Hematopoietic multipotent progenitor cell treated with erythropoietin and hydrocortisone succinate and interleukin-3 and kit ligand, for 4 days (in vitro differentiated cells): ENCODE data around the gene DLGAP3.
A peak's percentile ranks its signal among the peaks of the same experiment; 100 is the strongest.

ENCODE experiments used
- DNase-seq: peaks from one replicate; pipeline ENCODE4 v3.0.0-alpha.2; 2015

Gene DLGAP3

DNA sequence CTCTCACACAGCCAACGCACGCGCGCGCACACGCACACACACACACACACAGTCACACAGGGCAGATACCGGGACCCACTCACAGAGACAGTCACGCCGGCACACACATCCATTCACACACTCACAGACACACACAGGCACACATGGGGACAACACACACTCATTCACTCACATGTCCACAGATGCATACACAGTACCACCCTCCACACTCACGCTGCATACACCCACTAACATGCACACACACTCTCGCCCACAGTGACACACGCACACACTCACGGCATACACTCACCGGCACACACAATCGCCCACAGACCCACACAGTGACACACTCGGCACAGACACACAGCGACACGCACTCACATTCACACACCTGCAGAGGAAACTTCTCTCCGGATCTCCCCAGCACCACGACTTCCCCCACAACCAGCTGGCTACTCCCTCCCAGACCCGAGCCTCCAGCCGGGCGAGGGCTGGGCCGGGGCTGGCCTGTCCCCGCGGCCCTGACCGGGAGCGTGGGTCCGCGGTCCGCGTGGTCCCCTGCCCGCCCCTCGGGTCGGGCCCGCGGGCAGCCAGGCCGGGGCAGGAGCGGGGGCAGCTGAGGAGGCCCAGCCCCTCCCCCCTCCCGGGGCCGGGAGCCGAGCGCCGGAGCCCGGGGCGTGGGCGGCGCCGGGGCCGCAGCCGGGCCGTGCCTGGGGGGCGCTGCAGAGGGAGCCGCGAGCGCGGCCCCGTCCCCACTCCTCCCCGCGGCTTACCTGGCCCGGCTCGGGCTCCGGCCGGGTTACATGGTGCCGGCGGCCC is 552 bp downstream of the DLGAP3 start:
- no peak for DNase-seq

DNA sequence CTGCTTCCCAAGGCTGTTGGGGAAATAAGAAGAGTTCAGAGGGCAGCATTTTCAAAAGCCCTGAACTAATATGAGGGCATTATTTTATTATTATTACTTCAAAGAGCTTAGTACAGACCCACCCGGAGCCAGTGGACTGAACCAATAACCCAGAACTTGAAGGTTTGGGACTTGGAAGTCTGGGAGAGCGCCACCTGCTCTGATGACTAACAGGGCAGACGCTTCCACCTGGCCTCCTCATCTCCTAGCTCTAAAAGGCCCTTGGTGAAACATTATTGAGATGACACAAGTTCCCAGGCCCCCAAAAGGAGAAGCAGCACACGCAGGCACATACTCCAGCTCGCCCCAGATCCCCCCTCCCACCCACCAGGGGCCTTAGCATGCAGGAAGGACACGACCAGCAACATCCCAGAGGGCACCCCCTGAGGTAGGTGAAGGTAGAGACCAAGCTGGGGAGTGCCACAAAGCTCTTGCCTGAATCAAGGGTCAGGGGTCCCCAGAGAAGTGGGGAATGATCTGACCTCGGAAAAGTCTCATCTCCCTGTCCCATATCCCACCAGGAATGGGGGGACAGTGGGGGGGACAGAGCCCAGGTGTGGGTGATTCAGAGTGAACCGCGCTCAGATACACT is 1.3 kb downstream of the DLGAP3 start:
- DNase-seq: no peak

DNA sequence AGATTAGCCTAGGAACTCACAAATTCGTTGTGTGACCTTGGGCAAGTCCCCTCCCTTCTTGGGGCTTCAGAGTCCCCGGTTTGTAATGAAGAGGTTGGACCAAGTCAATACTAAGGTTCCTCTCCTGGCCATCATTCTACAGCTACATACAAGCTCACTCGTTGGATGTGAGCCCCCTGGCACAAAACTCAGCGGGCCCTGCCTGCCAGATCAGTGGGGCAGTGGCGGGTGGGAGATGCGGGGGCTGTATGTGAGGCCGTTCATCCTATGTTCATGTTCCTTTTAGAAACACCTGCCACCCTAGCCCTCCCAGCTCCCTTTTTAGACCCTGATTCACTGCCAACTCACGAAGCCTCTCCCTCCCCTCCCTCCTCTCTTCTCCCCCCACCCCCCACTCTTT is 2.1 kb downstream of the DLGAP3 start:
- DNase-seq: no peak

DNA sequence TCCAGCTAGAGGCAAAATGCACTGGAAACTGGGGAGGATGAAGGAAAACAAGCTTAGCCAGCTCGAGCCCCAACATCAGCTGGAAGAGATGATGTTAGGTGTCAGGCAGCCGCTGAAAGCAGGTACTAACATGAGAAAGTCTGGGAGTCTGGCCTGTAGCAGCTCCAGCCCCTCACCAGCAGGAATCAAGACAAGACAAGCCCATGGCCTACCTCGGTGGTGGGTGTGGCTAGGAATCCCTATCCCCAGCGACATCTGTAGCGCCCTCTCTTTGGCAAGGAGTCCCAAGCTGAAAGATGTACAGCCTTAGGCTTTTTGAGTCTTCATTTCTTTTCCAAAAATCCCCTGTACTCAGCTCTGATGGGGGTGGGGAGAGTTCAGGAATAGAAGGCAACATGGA is 2.6 kb downstream of the DLGAP3 start:
- no peak for DNase-seq

DNA sequence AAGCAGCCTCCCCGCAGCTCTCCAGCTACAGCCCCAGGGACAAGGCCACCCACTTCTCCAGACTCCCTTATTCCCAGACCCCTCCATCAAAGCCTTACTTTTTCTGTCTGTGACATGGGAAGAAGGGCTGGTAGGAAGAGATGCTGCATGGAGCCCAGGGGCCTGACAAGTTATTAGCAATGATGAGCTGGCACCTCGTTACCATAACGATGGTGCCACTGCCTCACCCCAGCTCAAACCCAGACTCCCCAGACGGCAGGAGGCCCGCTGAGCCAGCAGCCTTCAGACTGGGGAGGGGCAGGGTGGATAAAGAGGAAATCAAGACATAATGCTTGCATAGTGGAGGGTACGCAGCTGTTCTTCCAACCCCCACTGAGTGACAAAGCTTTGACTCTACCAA is 3.3 kb downstream of the DLGAP3 start:
- no peak for DNase-seq

DNA sequence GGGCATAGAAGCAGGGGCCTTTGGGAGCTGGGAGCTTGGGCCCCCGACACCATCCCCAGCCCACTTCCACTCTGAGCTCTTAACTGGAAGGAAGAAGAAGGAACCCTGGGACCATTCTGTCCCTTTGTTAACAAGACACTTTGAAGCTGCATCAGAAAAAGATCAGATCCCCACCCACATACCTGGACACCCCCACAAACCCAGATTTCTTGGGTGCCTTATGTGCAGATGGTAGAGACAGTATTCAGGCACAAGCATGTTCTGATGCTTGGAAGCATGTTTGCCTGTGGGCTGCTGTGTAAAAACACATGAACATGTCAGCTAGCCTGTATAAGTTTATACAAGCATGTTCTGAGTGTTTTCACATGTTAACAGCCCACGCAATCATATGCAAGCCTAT is 3.7 kb downstream of the DLGAP3 start:
- no peak for DNase-seq

DNA sequence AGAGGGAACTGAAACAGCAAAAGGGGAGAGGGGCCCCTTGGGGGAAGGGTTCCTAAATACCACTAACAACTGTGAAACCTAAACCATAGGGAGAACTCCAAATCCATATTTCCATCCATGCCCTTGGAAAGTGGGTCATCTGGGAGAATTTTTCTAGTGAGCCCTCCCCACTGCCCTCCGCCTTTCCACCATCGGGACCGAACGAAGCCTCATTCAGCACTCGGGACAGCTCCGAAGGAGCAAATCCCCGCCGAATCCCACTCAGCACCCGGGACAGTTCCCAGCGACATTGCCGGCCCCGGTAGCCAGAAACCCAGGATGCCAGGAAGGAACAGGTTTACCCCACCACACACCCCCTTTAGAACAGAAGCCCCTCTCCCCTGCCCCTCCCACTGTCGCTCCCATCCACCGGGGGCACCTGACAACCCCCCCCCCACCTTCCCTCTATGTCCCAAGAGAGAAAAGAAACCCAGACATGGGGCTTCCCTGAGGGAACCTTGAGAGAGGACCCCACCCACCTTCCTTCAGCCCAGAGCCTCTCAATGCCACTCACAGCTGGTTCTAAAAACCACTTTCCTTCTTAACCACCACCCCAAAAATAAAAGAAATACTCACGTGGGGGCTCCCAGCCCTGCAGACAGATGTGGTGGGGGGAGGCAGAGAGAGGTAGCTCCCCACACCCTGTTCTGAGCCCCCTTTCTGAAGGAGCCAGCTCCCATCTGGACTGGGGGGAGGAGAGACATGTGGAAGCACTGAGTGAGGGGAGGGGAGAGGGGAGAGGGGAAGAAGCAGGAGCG is 4.5 kb downstream of the DLGAP3 start:
- DNase-seq: peak; percentile 87

DNA sequence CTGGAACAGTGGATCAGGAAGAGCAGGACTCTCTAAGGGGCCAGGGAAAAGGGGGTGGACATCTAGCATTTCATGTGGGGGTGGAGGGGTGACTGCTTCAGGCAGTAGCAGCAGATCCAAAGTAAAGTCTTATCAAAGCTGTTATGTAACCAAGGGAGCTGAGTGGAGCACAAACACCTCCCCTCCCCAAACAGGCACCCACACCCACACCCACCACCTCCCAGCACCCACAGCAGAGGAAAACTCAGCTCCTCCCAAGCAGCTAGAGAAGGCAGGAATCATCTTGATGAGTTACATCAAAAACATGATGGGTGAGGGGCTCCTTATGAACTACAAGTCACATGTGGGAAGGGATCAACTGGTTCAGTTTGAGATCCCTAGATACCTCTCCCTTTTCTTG is 6.0 kb downstream of the DLGAP3 start:
- no peak for DNase-seq

DNA sequence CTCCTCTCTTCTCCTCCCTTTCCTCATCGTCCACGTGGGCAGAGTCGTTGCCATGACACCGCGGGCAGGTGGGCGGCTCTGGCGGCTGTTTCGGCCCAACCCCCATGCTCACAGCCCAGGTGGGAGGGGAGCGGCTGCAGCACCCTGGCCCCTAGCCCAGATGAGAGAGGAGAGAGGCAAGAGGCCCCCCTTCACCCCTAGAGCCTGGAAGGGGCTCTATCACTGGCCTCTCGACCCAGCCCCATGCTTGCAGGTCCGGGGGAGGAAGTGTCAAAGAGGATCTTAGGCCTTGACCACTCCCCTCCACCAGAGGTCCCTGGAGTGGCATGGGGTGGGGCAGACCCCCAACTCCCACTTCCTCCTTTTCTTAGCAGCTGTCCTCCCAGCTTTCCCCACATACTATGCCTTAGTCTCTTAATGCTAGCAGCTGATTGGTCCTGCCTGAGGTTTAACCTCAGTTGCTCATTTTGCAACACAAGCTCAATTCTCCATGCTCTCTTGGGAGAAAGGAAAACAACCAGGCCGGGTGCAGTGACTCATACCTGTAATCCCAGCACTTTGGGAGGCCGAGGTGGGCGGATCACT is 10.4 kb downstream of the DLGAP3 start:
- peak; percentile 65 for DNase-seq

DNA sequence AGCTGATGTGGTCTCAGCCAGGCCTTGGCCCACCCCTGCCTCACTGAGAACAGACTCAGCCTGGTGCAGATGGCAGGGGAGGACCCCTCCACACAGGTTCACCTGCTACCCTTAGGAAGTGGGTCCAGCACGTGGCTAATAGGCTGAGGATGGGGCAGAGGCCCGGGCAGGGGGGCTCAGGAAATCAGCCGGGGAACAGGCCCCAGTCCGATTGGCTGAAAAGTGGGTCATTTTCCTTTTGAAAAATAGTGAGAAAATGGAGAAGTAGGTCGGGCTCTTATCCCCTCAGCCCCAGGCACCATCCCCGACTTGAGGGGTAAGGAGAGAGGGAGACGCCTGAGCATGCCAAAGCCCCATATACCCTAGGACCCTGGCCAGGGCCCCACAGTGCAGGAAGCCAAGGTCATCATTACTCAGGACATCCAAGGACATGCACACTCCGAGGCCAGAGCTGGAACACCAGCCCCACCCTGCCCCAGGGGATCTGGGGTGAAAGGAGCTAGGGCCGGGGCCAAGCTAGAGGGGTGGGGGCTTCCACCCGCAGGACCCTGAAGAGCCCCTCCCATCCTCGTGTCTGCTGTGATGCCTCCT is 11.0 kb downstream of the DLGAP3 start:
- no peak for DNase-seq

DNA sequence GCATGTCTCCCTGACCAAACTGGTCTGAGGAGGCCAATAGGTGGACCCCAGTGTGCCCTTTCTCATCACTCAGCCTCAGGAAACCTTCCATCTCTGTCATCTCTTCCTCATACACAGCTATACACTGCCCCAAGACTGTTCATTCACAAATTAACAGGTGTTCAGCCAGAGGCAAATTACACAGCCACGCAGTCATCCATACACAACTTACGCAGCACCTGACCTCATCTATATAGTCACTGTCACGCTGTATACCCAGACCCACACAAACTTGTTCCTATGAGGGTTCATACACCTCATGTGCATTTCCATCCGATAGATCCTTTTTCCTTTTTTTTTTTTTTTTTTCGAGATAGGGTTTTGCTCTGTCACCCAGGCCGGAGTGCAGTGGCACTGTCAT is 12.4 kb downstream of the DLGAP3 start:
- DNase-seq: no peak

DNA sequence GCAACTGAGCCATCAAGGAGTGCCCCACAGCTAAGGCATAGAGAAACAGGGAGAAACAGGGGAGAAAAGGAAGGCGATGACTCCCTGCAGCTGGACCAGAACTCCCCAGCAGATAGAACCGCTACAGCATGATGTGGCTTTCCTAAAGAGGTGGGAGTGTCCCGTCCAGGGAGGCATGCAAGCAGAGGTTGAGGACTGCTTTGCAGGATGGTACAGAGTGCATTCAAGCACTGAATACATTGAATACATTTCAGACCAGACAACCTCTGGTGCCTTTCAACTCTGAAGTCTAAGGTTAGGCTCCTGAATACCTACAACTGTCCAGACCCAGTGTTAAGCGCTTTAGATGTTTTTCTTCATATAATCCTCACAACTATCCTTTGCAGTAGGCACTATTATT is 13.3 kb downstream of the DLGAP3 start:
- no peak for DNase-seq

DNA sequence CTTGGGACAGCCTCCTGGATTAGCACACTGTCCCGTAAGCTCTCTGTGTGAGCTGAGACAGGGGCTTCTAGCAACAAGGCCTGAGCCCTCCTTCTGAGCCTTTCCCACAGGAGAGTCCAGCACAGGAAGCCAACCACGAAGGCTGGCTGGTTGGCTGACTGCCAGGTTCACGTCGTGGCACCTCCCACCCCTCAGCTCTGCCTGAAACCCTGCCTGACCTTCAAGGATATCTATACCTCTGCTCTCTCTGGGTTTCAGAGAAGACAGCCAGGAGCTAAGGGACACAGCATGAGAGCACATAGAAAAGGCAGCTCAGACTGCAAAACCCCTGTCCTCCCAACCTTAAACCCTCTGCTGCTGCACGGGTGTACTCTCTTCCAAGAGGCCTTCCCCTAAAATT is 13.9 kb downstream of the DLGAP3 start:
- no peak for DNase-seq

DNA sequence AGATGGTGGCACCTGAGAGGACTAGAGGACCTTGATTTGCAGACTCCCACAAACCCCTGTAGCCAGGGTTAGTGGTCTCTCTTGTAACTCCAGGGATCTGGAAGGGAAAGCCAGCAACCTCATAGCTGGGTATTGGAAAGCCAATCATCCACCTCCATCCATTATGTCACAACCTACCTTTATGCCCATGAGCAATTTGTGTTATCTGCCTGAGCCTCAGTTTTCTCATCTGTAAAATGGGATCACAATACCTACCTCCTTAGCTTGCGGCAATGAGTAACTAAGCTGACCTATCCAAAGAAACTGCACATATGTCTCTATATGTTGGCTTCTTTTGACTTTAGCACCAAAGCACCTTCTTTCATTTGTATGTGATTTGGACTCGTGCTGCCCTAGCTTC is 14.5 kb downstream of the DLGAP3 start:
- DNase-seq: no peak

DNA sequence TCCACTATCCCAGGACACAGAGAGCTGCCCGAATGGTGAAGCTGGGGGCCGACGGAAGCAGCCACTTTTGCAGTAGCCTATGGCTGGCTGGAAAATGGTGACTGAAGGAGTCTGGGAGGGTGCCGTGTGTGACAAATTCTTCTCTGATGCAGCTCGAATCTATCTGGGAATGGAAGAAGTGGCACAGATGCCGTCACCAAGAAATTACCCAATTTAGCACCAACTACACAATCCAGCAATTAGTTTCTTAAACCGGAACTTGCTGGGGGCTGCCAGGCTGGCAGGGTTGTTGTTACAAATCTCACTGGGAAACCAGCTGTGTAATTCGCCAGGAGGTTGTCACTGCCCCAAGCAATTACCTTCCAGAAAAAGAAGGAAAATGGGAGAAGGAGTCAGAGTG is 18.0 kb downstream of the DLGAP3 start:
- no peak for DNase-seq

DNA sequence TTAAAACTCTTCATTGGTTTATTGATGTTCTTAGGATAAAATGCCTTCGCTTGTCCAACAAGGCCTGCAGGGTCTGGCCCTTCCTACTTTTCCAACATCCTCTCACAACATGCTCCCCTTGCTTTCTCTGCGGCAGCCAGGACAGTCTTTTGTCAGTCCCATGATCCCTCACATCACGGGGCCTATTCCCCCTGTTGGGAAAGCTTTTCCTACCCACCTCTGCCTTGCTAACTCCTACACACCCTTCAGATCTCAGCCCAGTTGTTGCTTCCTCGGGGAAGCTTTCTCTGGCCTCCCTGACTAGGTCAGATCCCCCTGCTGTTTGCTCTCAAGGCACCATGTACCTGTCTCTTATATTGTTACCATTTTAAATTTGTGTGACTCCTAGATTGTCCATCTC is 19.0 kb downstream of the DLGAP3 start:
- no peak for DNase-seq

DNA sequence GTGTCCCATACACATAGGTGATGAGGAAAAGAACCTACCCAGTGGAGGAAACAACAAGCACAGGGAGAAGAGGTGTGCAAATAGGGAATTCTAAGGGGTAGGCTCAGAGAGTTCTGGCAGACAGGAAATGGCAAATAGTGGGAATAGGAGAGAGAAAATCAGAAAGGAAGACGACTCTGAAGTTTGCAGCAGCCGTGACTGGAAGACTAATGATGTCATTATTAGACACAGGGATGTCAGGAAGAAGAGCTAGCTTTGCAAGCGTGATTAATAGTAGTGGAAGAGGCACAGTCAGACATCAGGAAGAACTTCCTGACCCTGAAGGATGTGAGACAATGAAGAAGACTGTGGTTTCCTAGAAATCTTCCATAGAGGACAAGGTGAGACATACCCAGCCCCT is 21.1 kb downstream of the DLGAP3 start:
- DNase-seq: no peak

DNA sequence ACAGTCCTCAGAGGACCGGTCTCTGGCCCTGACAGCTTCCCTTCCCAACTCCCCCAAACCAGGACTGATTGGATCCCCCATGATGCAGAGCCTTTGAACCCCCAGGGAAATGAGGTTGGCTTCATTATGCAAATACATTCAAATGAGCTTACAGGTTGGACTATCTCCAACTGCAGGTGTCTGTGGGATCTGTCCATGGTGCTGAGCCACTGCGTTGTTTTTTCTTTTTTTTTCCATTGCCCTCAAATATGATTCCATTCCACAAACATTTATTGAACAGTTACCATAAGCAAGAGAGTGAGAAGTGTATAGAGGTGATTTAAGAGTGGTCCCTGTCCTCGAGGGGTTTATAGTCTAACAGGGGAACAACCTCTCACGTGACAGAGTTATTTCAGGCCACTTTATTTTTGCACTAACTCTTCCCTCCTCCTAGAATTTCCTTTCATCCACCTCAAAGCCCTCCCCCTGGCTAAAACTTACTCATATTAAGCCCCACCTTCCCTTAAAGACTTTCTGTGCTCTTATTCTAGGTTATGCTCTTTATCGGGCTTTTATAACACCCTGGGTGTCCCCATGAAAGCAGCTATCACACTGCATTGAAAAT is 21.9 kb downstream of the DLGAP3 start:
- peak; percentile 34 for DNase-seq

DNA sequence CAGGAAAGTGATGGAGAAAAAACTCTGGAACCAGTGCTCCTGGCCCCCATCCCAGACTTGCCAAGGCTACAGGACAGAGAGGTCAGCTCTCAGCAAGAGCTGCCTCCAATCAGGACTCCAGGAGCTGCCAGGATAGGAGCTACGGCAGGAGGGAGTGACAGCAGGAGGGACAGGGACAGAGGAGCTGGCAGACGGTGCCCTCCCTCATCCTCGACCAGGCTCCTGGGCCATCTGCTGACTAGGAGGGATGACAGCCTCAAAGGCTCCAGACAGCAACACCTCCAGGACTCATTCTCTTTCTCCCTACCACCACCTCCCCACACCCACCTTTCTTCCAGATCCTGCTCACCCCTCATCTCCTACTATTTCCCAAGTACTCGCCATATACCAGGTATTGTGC is 22.7 kb downstream of the DLGAP3 start:
- no peak for DNase-seq

DNA sequence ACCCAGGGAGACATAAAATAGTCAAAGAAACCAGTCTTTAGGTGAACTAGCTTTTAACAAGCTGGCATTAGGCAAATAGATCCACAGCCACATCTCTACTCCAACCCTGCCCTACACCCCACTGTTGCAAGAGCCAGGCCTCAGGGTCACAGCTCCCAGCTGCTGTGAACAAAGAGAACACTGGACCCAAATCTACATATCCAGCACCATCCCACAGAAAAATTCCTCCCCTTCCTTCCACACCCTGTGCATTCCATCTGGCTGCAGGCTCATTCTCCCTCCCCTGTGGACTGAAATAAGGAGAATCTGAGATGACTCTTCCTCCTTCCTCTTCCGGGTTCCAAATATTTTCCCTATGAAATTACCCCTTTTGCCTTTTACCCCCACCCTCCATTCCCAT is 23.2 kb downstream of the DLGAP3 start:
- no peak for DNase-seq

DNA sequence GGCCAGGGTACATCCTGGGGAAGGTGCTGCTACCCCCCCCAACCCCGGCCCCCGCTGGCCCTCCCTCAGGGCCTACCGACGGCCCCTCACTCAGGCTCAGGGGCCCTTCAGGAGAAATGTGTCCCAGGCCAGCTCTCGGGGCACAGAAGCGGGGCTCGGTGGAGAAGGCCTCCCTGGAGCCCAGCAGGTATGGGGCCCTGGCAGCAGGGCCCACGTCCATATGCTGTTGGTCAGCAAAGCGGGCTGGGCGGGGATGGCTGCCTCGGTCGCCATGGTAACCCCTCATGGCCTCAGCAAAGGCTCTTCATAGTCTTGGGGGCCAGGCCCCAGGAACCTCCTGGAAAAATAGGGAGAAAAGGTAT is 24.4 kb downstream of the DLGAP3 start:
- DNase-seq: no peak

DNA sequence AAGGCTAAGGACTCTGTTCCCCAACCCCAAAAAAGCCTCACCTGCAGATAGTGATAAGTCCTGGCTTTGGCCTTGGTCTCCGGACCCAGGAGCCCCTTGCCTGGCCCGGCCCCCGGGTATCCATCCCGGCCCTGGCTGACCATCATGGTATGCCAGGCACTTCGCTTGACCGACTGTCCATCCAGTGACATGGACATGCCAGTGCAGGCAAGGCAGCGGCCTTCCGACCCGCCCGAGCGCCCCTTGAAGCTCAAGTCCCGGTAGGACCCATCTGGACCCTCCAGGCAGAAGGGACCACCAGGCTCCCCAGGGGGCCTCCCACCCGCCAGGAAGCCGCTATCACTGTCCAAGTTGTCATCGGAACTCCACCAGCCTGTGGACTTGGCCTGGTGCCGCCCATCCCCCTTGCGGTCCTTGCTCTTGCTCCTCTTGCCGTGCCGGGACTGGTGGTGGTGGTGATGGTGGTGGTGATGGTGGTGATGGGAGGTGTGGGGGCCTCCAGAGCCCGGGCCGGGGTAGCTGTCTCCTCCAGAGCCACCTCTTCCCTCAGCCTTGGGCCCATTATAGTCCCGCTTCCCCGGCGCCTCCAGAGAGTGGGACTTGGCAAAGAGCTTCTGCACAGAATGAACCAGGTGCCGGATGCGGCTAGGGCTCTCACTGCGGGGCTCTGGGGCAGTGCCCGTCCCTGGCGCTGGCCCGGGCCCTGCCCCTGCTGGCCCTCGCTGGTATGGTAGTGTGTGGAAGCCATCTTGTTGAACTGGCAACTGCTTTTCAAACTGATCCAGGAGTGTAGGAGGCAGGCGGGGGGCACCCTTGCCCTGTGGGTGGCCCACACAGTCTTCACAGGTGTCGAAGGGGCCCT is 25.0 kb downstream of the DLGAP3 start:
- no peak for DNase-seq
